B cell (primary cell): ENCODE results near the gene DRAM2.

Experiments used
- CTCF ChIP-seq: fragments of 200-600 bp; IDR thresholded peaks from one replicate; pipeline ENCODE4 v1.8.0; 2022; ENCODE audit warnings: antibody characterized with exemption, mild to moderate bottlenecking
- EZH2 ChIP-seq: IDR thresholded peaks from 2 replicates; pipeline ENCODE4 v1.6.1; 2012; ENCODE audit warnings: borderline replicate concordance, low read depth, mild to moderate bottlenecking, moderate library complexity, low read length; ENCODE audit not compliant: insufficient read depth, poor library complexity, severe bottlenecking

- TF ChIP-seq CTCF (no peak), EZH2 (no peak)
Measured at GRCh38 chr1:111141245-111142220, 1.6 kb upstream of the DRAM2 start.
